HepG2 (cell line): ENCODE measurements around the gene FTCD. TPM values are rescaled to one million over a fixed set of nuclear protein-coding genes. Genes with fewer than 3 reads are reported as not detected.

ENCODE experiments used
- ATAC-seq: fragments of 200-7000 bp; cut with Tn5 transposase; 3 replicates; pipeline ENCODE4 v1.9.1; 2020; ENCODE audit warnings: mild to moderate bottlenecking, moderate library complexity
- BruUV-seq: library from RNA; stranded (reverse); fragments of 400-500 nt; replicated peaks from 2 replicates; lab custom pipeline; 2021; lab: Mats Ljungman, UMichigan
- CTCF ChIA-PET: fragments of 300-600 bp; formaldehyde crosslinking; extraction: SDS; loops from one replicate; lab custom pipeline; 2021; ENCODE audit warnings: low total read pairs, inconsistent platforms, low intra/inter-chr PET ratio; lab: Yijun Ruan, JAX
- POLR2A ChIA-PET: fragments of 350-600 bp; sonication (Branson Sonifier 250); formaldehyde crosslinking; loops from one replicate; lab custom pipeline; 2020; ENCODE audit warnings: antibody characterized with exemption, inconsistent platforms; lab: Yijun Ruan, JAX
- DNase-seq: peaks from one replicate; pipeline ENCODE4 v3.0.0-alpha.2; 2015; ENCODE audit warnings: low spot score
- FAIRE-seq: peaks from 3 replicates; lab custom pipeline; 2011; peaks lifted over from hg19 to GRCh38; lab: Jason Lieb, UNC
- H2AFZ ChIP-seq: one replicate; pipeline ENCODE4 v1.6.1; 2011; ENCODE audit warnings: low read length, inconsistent platforms
- H3K27ac ChIP-seq: fragments of 300-600 bp; 3 replicates; pipeline ENCODE4 v1.8.0; 2011; ENCODE audit warnings: mixed run types, mild to moderate bottlenecking, mixed read lengths, low read length, inconsistent platforms; ENCODE audit not compliant: insufficient read depth; ENCODE audit errors: extremely low read length
- H3K27me3 ChIP-seq, 2 experiments: fragments of 200-600 bp in 1 of 2; 2 replicates in 1 of 2; 3 replicates in 1 of 2; pipeline versions ENCODE4 v1.6.0 to v1.8.0; 2011; ENCODE audit warnings: low read length in 2 of 2, mild to moderate bottlenecking in 2 of 2, moderate library complexity in 2 of 2, inconsistent platforms in 1 of 2; ENCODE audit not compliant: insufficient read depth in 2 of 2, control insufficient read depth in 1 of 2
- H3K36me3 ChIP-seq, 2 experiments: fragments of 200-600 bp in 1 of 2; replicated peaks in 1 of 2; 2 replicates in 1 of 2; 3 replicates in 1 of 2; pipeline versions ENCODE4 v1.5.1 to v1.8.0; 2011; ENCODE audit warnings: low read length in 2 of 2, inconsistent platforms in 1 of 2; ENCODE audit not compliant: insufficient read depth in 2 of 2, control insufficient read depth in 1 of 2
- H3K4me1 ChIP-seq: 2 replicates; pipeline ENCODE4 v1.5.1; 2012; ENCODE audit warnings: low read length, inconsistent platforms; ENCODE audit not compliant: insufficient read depth
- H3K4me2 ChIP-seq: 2 replicates; pipeline ENCODE4 v1.6.0; 2011; ENCODE audit warnings: low read depth, low read length, inconsistent platforms
- H3K4me3 ChIP-seq, 3 experiments: fragments of 200-600 bp in 1 of 3; sonication (generic), shearing (Covaris generic) in 1 of 3; replicated peaks in 1 of 3; 2 replicates each; pipeline ENCODE4 v1.5.1; 2011 to 2016; ENCODE audit warnings: low read length in 3 of 3, inconsistent platforms in 2 of 3, low read depth in 2 of 3, mild to moderate bottlenecking in 2 of 3, control low read depth in 1 of 3, mixed read lengths in 1 of 3; ENCODE audit not compliant: insufficient read depth in 1 of 3
- H3K79me2 ChIP-seq: one replicate; pipeline ENCODE4 v1.6.1; 2011; ENCODE audit warnings: low read length, inconsistent platforms; ENCODE audit not compliant: insufficient read depth
- H3K9ac ChIP-seq: 2 replicates; pipeline ENCODE4 v1.6.0; 2011; ENCODE audit warnings: mild to moderate bottlenecking, low read depth, low read length, inconsistent platforms; ENCODE audit not compliant: insufficient read depth
- H3K9me3 ChIP-seq: 2 replicates; pipeline ENCODE4 v1.5.1; 2012; ENCODE audit warnings: mild to moderate bottlenecking, low read length
- H4K20me1 ChIP-seq: 2 replicates; pipeline ENCODE4 v1.6.0; 2011; ENCODE audit warnings: inconsistent platforms, mild to moderate bottlenecking, low read length, moderate library complexity; ENCODE audit not compliant: insufficient read depth
- ARNTL ChIP-seq: sonication (generic); formaldehyde crosslinking; IDR thresholded peaks from 2 replicates; pipeline ENCODE4 v1.4.0; 2020; ENCODE audit warnings: mild to moderate bottlenecking, missing genetic modification reagents
- ASH2L ChIP-seq: fragments of 300-600, 200-600 bp; sonication (generic); IDR thresholded peaks from 2 replicates; pipeline ENCODE4 v1.7.0; 2017; ENCODE audit warnings: low read depth, mild to moderate bottlenecking, moderate library complexity, mixed read lengths, low read length; ENCODE audit not compliant: insufficient read length
- ESRRA ChIP-seq: sonication (generic); formaldehyde crosslinking; IDR thresholded peaks from 2 replicates; pipeline ENCODE4 v1.5.1; 2020; ENCODE audit warnings: mild to moderate bottlenecking, low read depth, missing genetic modification reagents
- GPN1 ChIP-seq: sonication (generic); formaldehyde crosslinking; IDR thresholded peaks from 2 replicates; pipeline ENCODE4 v1.5.1; 2020; ENCODE audit warnings: missing genetic modification reagents, borderline replicate concordance
- LCORL ChIP-seq, 2 experiments: fragments of 450-650 bp in 1 of 2; sonication (generic) in 1 of 2; formaldehyde crosslinking in 1 of 2; IDR thresholded peaks; 2 replicates each; pipeline versions ENCODE4 v1.5.0 to v1.6.1; 2017 to 2020; ENCODE audit warnings: antibody characterized with exemption in 1 of 2, missing genetic modification reagents in 1 of 2
- PLSCR1 ChIP-seq: sonication (generic); formaldehyde crosslinking; IDR thresholded peaks from 2 replicates; pipeline ENCODE4 v1.5.0; 2020; ENCODE audit warnings: missing genetic modification reagents, mild to moderate bottlenecking, borderline replicate concordance
- RORA ChIP-seq: sonication (generic); formaldehyde crosslinking; IDR thresholded peaks from 2 replicates; pipeline ENCODE4 v1.5.0; 2020; ENCODE audit warnings: mild to moderate bottlenecking, missing genetic modification reagents, moderate library complexity
- ZNF512 ChIP-seq: sonication (generic); formaldehyde crosslinking; IDR thresholded peaks from 2 replicates; pipeline ENCODE4 v1.4.0; 2020; ENCODE audit warnings: mild to moderate bottlenecking, missing genetic modification reagents
- ZNF557 ChIP-seq: sonication (generic); formaldehyde crosslinking; IDR thresholded peaks from 2 replicates; pipeline ENCODE4 v1.4.0; 2020; ENCODE audit warnings: missing genetic modification reagents
- ZNF577 ChIP-seq: sonication (generic); formaldehyde crosslinking; IDR thresholded peaks from 2 replicates; pipeline ENCODE4 v1.4.0; 2020; ENCODE audit warnings: mild to moderate bottlenecking, low read depth, missing genetic modification reagents, borderline replicate concordance
- ZNF724P ChIP-seq: sonication (generic); formaldehyde crosslinking; IDR thresholded peaks from 2 replicates; pipeline ENCODE4 v1.8.0; 2022; ENCODE audit warnings: missing genetic modification reagents, borderline replicate concordance
- ZNF816 ChIP-seq: sonication (generic); formaldehyde crosslinking; IDR thresholded peaks from 2 replicates; pipeline ENCODE4 v1.8.0; 2022; ENCODE audit warnings: missing genetic modification reagents, mild to moderate bottlenecking, borderline replicate concordance
- ZSCAN12 ChIP-seq: sonication (generic); formaldehyde crosslinking; IDR thresholded peaks from 2 replicates; pipeline ENCODE4 v1.9.0; 2021; ENCODE audit warnings: mild to moderate bottlenecking, missing genetic modification reagents
- ZZZ3 ChIP-seq: sonication (generic); formaldehyde crosslinking; IDR thresholded peaks from 2 replicates; pipeline ENCODE4 v1.4.0; 2020; ENCODE audit warnings: missing genetic modification reagents, mild to moderate bottlenecking, borderline replicate concordance
- WGBS: methylation state at CpG from one replicate; pipeline ENCODE4 v1.1.6; 2017; ENCODE audit warnings: low lambda C conversion rate; 5-methylcytosine and 5-hydroxymethylcytosine counted together
- in situ Hi-C: cut with HindIII; loops from 2 replicates; pipeline ENCODE4 v1.10.0; 2017; ENCODE audit warnings: low pct_unique_long_range_greater_than_20kb; ENCODE audit not compliant: extremely low pct_ligation_motif_present
- intact Hi-C: fragments of 100-400 bp; cut with micrococcal nuclease; formaldehyde crosslinking; loops from one replicate; pipeline ENCODE4 v1.10.0; 2022; ENCODE audit not compliant: unreplicated experiment
- polyA plus RNA-seq, 8 experiments: library from polyadenylated mRNA; depleted of rRNA in 3 of 8; stranded (reverse) in 7 of 8; unstranded in 1 of 8; fragments of >200 nt; fragmentation: Illumina TruSeq in 4 of 8; extraction: Trizol in 4 of 8; gene quantifications; 2 replicates each; pipeline versions ENCODE4 v1.2.1 to v1.2.3, GENCODE V29; 2011 to 2016; ENCODE audit warnings: low read depth in 4 of 8, missing spikeins in 1 of 8, mixed read lengths in 1 of 8; ENCODE audit not compliant: insufficient read depth in 1 of 8
- total RNA-seq, 5 experiments: library from RNA; depleted of rRNA; stranded (reverse); fragments of >200 nt; fragmentation: Illumina TruSeq; extraction: Trizol; gene quantifications; 2 replicates each; pipeline ENCODE4 v1.2.3, GENCODE V29; 2016; ENCODE audit warnings: low read depth in 1 of 5
- TF ChIP-seq, protein P1 (sequence below): IDR thresholded peaks from 2 replicates; pipeline ENCODE4 v1.6.1; 2016; ENCODE audit warnings: missing compliant biosample characterization, missing genetic modification reagents, borderline replicate concordance

The FTCD gene
- total and polyA plus RNA-seq, 2 of the 13 experiments (the other 11 are each of a cell fraction or from before 2014, with no cell fraction given): 75.7 to 105 TPM

- WGBS: 96% methylated on average over 9 of the region's 15 CpGs
- TF ChIP-seq ZSCAN12 (CRISPR knock-in tag) (no peak), LCORL (IDR thresholded peaks at IDR 0.05) (no peak), LCORL (CRISPR knock-in tag; IDR thresholded peaks at IDR 0.05) (no peak), PLSCR1 (CRISPR knock-in tag) (no peak), ESRRA (CRISPR knock-in tag) (no peak), GPN1 (CRISPR knock-in tag) (no peak), ZNF557 (CRISPR knock-in tag) (no peak), ARNTL (CRISPR knock-in tag) (no peak), ZNF512 (CRISPR knock-in tag) (no peak), ZZZ3 (CRISPR knock-in tag) (no peak), RORA (no peak), ZNF724P (no peak), ASH2L (no peak), ZNF577 (no peak), ZNF816 (no peak)
- TF ChIP-seq, protein P1, sequence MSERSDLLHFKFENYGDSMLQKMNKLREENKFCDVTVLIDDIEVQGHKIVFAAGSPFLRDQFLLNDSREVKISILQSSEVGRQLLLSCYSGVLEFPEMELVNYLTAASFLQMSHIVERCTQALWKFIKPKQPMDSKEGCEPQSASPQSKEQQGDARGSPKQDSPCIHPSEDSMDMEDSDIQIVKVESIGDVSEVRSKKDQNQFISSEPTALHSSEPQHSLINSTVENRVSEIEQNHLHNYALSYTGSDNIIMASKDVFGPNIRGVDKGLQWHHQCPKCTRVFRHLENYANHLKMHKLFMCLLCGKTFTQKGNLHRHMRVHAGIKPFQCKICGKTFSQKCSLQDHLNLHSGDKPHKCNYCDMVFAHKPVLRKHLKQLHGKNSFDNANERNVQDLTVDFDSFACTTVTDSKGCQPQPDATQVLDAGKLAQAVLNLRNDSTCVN (CRISPR knock-in tag): no peak
- H3K4me2 ChIP-seq: no peak overlapping the region
- H3K4me3 ChIP-seq: no peak overlapping the region
- no peak overlapping the region for H2AFZ ChIP-seq
- BruUV-seq: no TSS peak
- ATAC-seq: no peak
- in situ Hi-C loops: no loop called here
- H3K36me3 ChIP-seq: peaks cover 14 to 53% of the 10 kb centered on the region in 2 experiments
- ChIA-PET CTCF (no interaction called here), POLR2A (interaction anchor here (0.6 kb wide), 1 partner anchor 106 kb away, joined by 3 read pairs; no protein-coding TSS in a partner anchor)
- intact Hi-C loops: loop anchor here (10.0 kb wide), 1 partner anchor 216 kb away; no protein-coding TSS in a partner anchor
- H3K27ac ChIP-seq: no peak overlapping the region
- peaks cover 31% of the 10 kb centered on the region for H3K4me1 ChIP-seq
- no peak for DNase-seq
- H4K20me1 ChIP-seq: no peaks in the 10 kb centered on the region
- H3K27me3 ChIP-seq: no peaks in the 10 kb centered on the region
- no peak overlapping the region for H3K9ac ChIP-seq
- H3K9me3 ChIP-seq: no peaks in the 10 kb centered on the region
- no peak for FAIRE-seq
- H3K79me2 ChIP-seq: no peaks in the 10 kb centered on the region
Observed at GRCh38 chr21:46190491-46191131, 35.2 kb upstream of the FTCD start.
